ENCODE data around the gene AANAT. TPM values are rescaled to one million over a fixed set of nuclear protein-coding genes. Genes with fewer than 3 reads are reported as not detected.

AANAT gene
- total RNA-seq, 1 experiment from 2014 or later, result not detected

DNA sequence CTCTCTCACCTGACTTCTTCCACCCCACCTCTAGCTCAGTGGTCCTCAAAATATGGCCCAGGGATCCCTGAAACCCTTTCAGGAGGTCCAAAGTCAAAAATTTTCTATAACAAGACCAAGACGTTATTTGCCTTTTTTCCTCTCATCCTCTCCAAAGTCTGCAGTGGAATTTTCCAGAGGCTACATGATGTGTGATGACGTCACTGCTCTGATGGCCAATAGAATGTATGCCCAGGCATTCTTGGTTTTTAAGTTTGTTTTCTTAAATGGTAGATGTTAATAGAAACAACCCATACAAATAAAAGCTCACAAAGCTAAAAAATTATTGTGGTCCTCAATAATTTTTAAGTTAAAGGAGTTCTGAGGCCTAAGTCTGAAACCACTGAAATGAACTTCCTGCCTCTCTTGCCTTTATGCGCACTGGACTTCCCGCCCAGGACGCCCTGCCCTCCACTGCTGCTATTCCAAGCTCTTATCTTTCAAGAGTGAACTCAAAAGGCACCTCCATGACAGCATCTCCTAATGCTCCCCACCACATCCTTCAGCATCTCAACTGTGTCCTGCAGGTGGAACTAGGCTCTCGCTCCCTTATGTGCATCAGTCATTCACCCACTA lies 28.0 kb upstream of the AANAT start:
- peaks cover 5% of the 10 kb centered on the region; the same call in 1 of the 2 replicates for H4K20me1 ChIP-seq (ENCODE audit: insufficient read depth)

More for the DNA sequence above, 28.0 kb upstream of the AANAT start:
- Histone ChIP-seq H3K9ac (ENCODE audit: low read length) (no peak overlapping the region), H3K4me2 (ENCODE audit: low read length) (no peak overlapping the region), H3K4me3 (replicated peaks in 1 of 2; ENCODE audit: low read depth in 1 of 2, low read length in 2 of 2) (no peak overlapping the region), H2AFZ (ENCODE audit: low read depth, low read length, poor library complexity, severe bottlenecking) (no peak overlapping the region), H3K27ac (ENCODE audit: low read depth, low read length) (no peak overlapping the region), H3K9me2 (ENCODE audit: insufficient read depth) (no peaks in the 10 kb centered on the region), H3K79me2 (ENCODE audit: insufficient read depth, low read length) (peaks cover 97% of the 10 kb centered on the region), H3K9me3 (ENCODE audit: control insufficient read depth in 1 of 2, insufficient read depth in 1 of 2, low read depth in 1 of 2, low read length in 2 of 2) (no peaks in the 10 kb centered on the region), H3K36me3 (ENCODE audit: control insufficient read depth in 1 of 2, insufficient read depth in 2 of 2, low read length in 2 of 2) (no peaks in the 10 kb centered on the region), H3K27me3 (ENCODE audit: insufficient read depth, low read length) (no peaks in the 10 kb centered on the region), H3K4me1 (ENCODE audit: control insufficient read depth in 1 of 2, insufficient read depth in 2 of 2, low read length in 2 of 2) (peaks cover 0 to 36% of the 10 kb centered on the region in 2 experiments; a peak in 2 of 4 replicates)
- POLR2A ChIA-PET, result no interaction called here
- RAD21 ChIA-PET (ENCODE audit: low non-redundant PET in 1 of 2, low total read pairs in 2 of 2, uncharacterized antibody in 2 of 2, unreplicated experiment in 2 of 2), result no interaction called here
- DNase-seq (ENCODE audit: low read depth, low spot score) (no peak), ATAC-seq (no peak)
- CTCF ChIA-PET, result no interaction called here
- TF ChIP-seq, protein P1, sequence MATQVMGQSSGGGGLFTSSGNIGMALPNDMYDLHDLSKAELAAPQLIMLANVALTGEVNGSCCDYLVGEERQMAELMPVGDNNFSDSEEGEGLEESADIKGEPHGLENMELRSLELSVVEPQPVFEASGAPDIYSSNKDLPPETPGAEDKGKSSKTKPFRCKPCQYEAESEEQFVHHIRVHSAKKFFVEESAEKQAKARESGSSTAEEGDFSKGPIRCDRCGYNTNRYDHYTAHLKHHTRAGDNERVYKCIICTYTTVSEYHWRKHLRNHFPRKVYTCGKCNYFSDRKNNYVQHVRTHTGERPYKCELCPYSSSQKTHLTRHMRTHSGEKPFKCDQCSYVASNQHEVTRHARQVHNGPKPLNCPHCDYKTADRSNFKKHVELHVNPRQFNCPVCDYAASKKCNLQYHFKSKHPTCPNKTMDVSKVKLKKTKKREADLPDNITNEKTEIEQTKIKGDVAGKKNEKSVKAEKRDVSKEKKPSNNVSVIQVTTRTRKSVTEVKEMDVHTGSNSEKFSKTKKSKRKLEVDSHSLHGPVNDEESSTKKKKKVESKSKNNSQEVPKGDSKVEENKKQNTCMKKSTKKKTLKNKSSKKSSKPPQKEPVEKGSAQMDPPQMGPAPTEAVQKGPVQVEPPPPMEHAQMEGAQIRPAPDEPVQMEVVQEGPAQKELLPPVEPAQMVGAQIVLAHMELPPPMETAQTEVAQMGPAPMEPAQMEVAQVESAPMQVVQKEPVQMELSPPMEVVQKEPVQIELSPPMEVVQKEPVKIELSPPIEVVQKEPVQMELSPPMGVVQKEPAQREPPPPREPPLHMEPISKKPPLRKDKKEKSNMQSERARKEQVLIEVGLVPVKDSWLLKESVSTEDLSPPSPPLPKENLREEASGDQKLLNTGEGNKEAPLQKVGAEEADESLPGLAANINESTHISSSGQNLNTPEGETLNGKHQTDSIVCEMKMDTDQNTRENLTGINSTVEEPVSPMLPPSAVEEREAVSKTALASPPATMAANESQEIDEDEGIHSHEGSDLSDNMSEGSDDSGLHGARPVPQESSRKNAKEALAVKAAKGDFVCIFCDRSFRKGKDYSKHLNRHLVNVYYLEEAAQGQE (IDR thresholded peaks at IDR 0.05; ENCODE audit: low read depth), result no peak
- TF ChIP-seq SRF (IDR thresholded peaks at IDR 0.05; ENCODE audit: low read depth), result no peak
- no TSS peak for BruUV-seq (replicated peaks)
- intact Hi-C loops (cut with micrococcal nuclease), result no loop called here
